Activated CD4-positive, alpha-beta T cell treated with anti-CD3 and anti-CD28 coated beads for 4 hours (primary cell): ENCODE results near the gene TH.
"Not testable (repeated sequence)": the region's sequence is repeated elsewhere in the genome, so short reads cannot be mapped to it uniquely, and the experiment has no call there.

Experiments
- DNase-seq, 2 donors: peaks; one replicate each; pipeline ENCODE4 v3.0.0-alpha.2; 2020

The TH gene

GRCh38 chr11:2194877-2195755 lies 23.5 kb upstream of the TH start:
- peak; percentile 30 to 48 for DNase-seq

GRCh38 chr11:2193888-2194595 lies 22.4 kb upstream of the TH start:
- not testable (repeated sequence) for DNase-seq

DNA sequence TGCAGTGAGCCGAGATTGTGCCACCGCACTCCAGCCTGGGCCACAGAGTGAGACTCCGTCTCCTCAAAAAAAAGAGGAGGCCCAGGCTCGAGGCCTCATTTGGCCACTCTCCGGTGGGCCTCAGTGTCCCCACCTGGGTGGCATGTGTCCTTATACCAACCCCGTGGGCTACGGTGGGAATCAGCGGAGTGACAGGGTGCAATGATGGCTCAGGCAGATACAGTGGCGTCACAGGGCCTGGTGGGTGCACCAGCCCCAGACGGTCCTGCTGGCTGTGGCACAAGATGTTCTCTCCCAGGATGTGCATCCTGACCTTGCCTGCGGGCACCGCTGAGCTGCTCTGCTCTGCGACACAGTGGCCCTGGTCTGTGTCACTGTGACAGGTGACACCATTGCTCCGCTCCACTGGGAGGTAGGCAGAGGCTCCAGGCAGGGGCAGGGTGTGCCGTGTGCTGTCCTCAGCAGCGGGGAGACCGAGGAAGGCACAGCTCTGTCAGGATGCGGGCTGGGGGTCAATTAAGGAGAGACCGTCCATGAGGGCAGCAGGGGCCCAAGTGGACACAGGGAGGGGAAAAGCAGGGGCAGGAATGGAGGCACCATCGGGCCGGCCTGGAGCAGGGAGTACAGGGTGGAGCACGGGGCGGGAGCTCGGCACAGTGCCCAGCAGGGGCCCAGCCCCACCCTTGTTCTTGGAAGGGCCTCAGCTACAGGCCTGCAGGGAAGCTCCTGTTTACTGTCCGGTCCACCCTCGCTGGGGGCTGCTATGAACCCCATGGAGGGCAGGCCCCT lies 21.7 kb upstream of the TH start:
- DNase-seq, result no peak

GRCh38 chr11:2192435-2192834 lies 20.8 kb upstream of the TH start:
- no peak for DNase-seq

DNA sequence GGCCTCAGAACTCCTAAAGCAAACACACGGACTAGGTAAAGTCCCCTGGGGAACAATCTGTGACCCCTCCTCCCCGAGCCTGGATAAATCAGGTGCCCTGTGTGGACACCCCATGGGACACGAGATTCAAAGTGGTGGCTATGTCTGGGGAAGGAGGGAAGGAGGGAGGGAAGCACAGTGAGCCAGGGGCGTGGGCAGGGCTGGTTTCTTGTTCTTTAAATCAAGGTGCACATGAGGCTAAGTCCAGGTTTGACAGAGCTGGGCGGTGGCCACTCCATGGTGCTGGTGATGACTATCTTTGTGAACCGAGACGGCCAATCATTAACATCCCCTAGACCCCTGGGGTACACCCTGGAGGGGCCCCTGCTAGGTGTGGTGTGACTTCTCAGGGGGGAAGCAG lies 20.3 kb upstream of the TH start:
- DNase-seq, result no peak

GRCh38 chr11:2190657-2191471 lies 19.2 kb upstream of the TH start:
- no peak for DNase-seq

DNA sequence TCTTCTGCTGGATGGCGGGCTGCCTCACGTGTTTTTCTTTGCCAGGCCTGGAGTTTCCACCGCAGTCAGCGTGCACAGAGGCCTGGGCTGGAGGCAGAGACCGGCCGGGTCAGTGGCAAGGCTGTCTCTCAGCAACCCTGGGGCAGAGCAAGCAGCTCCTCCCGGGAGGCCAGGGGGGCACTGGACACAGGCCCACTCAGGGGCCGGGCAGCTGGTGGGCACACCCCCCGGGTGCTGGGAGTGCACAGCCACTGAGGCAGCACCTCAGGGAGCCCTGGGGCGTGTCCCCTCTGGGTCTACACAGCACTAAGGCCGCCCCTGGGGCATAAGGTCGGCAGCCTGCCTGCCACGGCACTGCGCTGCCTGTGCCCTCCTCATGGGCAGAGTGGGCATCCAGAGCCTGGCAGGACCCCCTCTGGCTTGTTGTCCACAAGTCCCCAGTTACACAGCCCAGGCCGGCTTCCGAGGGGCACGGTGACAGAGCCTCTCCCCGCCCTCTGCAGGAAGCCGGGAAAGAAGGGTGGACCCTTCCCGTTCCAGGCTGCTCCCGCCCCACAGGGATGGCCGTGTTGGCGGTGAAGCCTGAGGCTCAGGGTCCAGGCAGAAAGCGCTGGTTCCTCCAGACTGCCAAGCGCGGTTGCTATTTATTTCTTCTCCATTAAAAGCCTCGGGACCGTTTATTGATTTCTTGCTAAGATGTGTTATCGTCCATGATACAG lies 18.5 kb upstream of the TH start:
- no peak for DNase-seq

GRCh38 chr11:2188745-2189144 lies 17.1 kb upstream of the TH start:
- DNase-seq, result no peak

GRCh38 chr11:2187280-2187707 lies 15.7 kb upstream of the TH start:
- DNase-seq, result no peak

DNA sequence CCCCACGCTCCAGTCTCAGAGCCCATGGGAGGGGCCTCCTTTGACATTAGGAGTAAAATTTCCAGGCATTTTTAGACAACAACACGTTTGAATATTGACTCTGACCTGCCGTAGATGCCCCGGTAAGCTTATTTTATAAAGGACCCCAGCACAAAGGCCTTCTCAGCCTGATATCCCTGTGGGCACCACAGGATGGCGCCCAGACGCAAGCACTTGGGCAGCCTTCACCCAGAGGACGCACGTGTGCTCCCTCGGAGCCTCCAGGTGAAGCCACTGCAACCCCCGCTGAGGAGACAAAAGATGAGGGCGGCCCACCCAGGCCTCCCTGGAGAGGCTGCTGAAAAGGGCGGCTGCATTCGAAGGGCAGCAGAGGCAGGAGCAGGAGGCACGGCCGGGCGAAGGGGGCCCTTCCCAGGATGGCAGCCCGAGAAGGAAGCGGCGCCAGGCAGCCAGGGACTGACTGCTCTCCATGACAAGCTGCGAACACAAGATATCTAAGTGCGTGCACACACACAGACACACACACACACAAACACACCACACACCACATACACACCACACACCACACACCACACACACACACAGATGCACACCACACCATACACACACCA lies 15.2 kb upstream of the TH start:
- DNase-seq, result peak; percentile 28 to 31

DNA sequence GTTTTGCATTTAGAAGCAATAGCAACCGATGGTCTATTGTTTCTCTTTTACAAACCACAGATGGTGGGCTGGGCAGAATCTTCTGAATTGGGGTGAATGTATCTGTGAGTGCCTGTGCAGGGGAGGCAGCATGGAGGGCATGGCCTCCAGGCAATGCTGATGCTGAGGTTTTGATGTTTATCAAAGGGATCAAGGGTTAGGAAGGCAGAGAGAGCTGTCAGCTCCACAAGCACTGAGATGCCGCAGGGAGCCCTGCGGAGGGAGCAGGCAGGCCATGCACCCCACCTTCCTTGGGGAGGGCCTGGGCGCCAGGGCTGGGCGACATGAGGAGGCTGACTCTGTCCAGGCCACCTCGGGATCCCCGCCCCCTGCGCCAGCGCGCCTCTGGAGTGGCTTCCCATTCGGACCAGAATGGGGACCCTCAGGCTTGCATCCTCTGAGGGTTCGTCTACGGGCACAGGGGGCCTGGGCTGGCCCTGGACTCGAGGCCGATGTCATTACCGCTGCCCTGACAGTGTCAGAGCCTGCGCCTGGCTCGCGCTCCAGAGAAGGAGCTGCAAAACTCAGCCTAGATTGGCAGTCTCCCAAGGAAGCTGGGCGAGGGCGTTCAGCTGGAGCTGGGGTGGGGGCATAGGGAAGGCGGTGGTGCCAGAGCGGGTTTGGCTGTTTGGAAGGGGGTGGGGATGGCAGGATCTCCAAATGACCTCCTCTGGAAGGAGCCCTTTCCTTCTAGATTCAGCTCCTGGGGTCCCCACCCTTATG lies 13.9 kb upstream of the TH start:
- DNase-seq, result no peak

GRCh38 chr11:2182692-2183474 lies 11.3 kb upstream of the TH start:
- DNase-seq, result no peak

DNA sequence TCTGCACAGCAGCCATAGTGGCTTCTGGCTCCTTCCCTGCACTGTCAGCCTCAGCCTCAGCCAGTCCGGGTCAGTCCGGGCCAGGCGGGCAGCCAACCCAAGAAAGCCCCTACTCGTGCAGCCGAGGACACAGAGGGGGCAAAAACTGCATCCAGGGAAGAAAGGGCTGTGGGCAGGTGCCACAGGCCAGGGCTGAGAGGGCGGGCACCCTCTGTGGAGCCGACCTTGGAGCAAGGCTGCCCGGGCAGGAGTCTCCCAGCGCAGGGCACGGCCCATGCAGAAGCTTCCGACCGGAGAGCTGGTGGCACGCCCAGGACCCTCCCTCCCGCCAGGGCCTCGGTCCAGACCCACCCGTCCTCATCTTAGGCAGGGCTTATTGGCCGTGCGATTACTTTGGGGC lies 10.5 kb upstream of the TH start:
- DNase-seq, result no peak

GRCh38 chr11:2180789-2181370 lies 9.3 kb upstream of the TH start:
- DNase-seq, result no peak

DNA sequence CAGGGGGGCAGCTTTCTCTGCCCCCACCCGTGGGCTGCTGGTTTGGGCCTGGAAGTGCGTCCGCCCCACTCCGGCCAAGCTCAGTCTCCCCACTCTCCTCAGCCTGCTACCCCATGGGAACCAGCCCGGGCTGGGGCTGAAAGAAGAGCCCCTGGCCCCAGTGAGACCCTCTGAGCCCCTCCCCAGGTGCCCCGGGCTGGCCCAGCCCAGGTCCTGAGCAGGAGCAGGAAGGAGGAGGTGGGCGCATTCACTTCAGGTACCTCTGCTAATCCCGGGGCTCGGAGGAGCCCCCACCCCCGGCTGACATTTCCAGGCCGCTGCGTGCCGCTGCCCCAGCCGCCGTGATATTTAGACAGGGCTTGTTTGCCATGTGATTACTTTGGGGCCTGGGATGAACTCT lies 8.7 kb upstream of the TH start:
- DNase-seq, result no peak

DNA sequence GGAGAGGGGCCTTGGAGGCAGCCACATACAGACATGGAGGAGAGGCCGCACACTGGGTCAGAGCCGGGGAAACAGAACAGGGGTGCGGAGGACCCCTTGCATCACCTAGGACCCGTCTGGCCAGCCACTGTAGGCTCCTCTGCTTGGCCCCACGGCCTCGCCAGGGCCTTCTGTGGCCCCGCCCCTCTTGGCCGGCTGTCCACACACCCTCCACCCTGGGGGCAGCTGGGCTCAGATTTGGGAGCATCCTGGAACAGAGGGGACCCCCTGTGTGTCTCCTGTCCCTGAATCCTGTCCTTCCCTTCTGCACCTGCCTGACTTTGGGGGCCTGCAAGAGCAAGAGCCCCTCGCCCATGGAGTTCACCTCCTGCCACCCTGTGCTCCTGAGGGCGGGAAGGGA lies 7.9 kb upstream of the TH start:
- no peak for DNase-seq

DNA sequence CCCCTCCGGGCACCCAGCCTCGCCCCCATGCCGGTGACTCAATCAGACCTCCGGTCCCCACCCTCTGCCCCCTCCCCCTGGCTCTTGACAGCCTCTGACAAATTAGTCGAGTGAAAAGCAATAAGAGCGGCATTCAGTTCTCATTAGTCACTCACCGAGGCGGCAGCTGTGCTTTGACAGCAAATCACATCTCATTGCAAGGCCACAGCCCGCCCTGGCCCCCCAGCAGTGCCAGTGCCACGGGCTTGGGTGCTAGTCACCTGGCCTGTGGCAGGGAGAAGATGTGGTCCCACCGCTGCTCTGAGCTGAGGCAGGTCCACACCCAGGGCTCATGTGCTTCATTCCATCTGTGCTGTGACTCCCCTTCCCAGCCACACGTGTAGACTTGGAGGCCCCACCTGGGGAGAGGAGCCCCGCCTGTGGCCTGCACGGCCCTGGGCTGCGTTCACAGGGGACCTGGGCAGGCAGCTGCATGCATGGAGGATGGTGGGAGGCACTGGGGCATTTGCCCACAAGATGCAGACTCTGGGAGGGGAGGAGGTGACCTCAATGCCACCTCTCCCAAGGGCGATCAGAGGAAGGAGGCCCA lies 7.4 kb upstream of the TH start:
- no peak for DNase-seq

DNA sequence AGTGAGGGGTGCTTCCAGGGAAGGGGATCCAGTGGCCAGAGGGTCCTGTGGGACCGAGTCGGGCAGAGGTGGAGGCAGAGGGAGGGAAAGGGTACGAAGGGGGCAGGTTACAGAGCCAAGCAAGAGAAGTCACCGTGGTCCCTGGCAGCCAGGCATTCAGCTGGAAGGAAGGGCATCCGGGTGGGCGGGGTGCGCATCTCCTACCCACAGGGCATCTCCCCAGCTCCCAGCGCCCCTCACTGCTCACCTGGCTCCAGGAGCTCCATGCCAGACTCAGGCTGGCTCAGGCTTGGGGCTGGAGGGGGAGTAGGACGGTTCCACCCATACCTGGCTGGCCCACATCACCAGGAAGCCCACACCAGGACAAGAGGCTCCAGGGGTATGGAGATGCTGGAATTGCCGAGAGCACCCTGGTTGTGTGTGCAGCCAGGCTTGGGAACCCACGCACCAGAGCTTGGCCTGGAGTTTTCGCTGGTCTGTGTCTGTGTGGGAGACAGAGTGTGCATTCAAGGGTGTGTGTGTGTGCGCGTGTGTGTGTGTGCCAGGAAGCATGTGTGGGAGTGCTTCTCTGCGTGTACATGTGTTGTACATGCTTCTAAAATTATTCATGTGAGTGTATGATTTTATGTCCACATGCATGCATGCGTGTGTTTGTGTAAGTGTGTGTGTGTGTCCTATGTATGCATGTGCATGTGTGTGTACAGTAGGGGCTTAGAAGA lies 6.6 kb upstream of the TH start:
- not testable (repeated sequence) for DNase-seq
